OCI-LY7 (cell line): Measurements from ENCODE around the gene IKZF3.

ENCODE experiments used
- CTCF ChIP-seq: fragments of 200-600 bp; sonication (generic); conservative IDR thresholded peaks from 2 replicates; pipeline ENCODE4 v1.5.1; 2014; ENCODE audit warnings: mild to moderate bottlenecking, antibody characterized with exemption, low read length, moderate library complexity, mixed read lengths
- EZH2phosphoT487 ChIP-seq: fragments of 200-600 bp; sonication (generic); IDR thresholded peaks from 2 replicates; pipeline ENCODE4 v1.6.1; 2018; ENCODE audit warnings: low read depth, borderline replicate concordance, mild to moderate bottlenecking, mixed run types, antibody characterized with exemption, low read length, moderate library complexity, mixed read lengths

- TF ChIP-seq CTCF (no peak), EZH2phosphoT487 (no peak)
Measured at GRCh38 chr17:39887078-39887477, 23.0 kb upstream of the IKZF3 start.
